Measurements from ENCODE around the gene FAP.
A peak's percentile ranks its signal among the peaks of the same experiment; 100 is the strongest.

FAP gene

GRCh38 chr2:162217598-162217997 lies 25.6 kb downstream of the FAP start:
- Histone ChIP-seq H3K27me3 (ENCODE audit: control insufficient read depth in 1 of 2, insufficient read depth in 1 of 2, low read length in 2 of 2) (no peaks in the 10 kb centered on the region), H3K4me3 (ENCODE audit: insufficient read depth in 1 of 2, low read depth in 1 of 2, low read length in 2 of 2) (no peak overlapping the region), H2BK120ac (ENCODE audit: low read depth, low read length) (no peak overlapping the region), H4K91ac (ENCODE audit: low read length) (no peak overlapping the region), H3K36me3 (ENCODE audit: control insufficient read depth in 1 of 2, insufficient read depth in 2 of 2, low read depth in 1 of 2, low read length in 2 of 2) (peaks cover 0 to 97% of the 10 kb centered on the region in 2 experiments), H2AK5ac (ENCODE audit: low read length, severe bottlenecking) (no peak overlapping the region), H4K8ac (ENCODE audit: low read length) (no peak overlapping the region), H3K23ac (ENCODE audit: low read length in 2 of 2) (no peak overlapping the region), H3K4me2 (ENCODE audit: low read length, poor library complexity, severe bottlenecking) (no peak overlapping the region), H2BK5ac (ENCODE audit: low read depth, low read length, poor library complexity, severe bottlenecking) (no peak overlapping the region), H2BK15ac (ENCODE audit: low read depth, poor library complexity, severe bottlenecking) (no peak overlapping the region), H2BK12ac (ENCODE audit: low read length in 2 of 2) (no peak overlapping the region), H3K27ac (ENCODE audit: low read length, poor library complexity, severe bottlenecking) (no peak overlapping the region), H3K79me1 (replicated peaks; ENCODE audit: low read length, poor library complexity, severe bottlenecking) (no peaks in the 10 kb centered on the region), H2AFZ (ENCODE audit: low read depth, low read length) (no peak overlapping the region), H3K9ac (ENCODE audit: low read length) (peak overlapping the region; percentile 5), H3K9me3 (ENCODE audit: control insufficient read depth, low read length) (no peaks in the 10 kb centered on the region), H3K4me1 (ENCODE audit: control insufficient read depth, insufficient read depth, low read depth, low read length) (no peaks in the 10 kb centered on the region), H3K14ac (ENCODE audit: low read length in 2 of 2) (no peak overlapping the region), H3K4ac (ENCODE audit: low read depth in 1 of 2, low read length in 2 of 2) (no peak overlapping the region), H3K18ac (ENCODE audit: low read depth in 1 of 2, low read length in 2 of 2) (no peak overlapping the region)
- no CpG with 5 or more reads among the region's 1 CpG for whole genome bisulfite sequencing
- DNase-seq, result no peak

DNA sequence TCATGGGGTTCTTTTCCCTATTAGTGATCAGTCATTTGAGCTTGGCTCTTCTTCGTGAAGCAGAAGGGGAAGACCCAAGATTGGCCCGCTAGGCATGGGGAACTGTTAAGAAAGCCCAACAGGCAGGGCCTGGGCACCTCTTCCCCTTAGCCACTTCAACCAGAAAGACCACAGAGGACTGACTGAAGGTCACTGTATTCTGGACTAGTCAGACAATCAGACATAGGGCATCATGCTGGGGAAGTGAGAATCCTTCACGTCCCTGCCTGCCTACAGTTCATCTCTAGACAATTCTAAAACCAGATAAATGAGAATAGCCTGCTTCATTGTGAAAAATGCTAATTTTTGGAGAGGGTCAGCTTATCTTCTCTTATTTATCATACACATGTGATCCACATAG lies 28.1 kb downstream of the FAP start:
- Histone ChIP-seq H2BK5ac (ENCODE audit: low read depth, low read length, poor library complexity, severe bottlenecking) (no peak overlapping the region), H3K4ac (ENCODE audit: low read depth in 1 of 2, low read length in 2 of 2) (no peak overlapping the region), H3K23ac (ENCODE audit: low read length in 2 of 2) (no peak overlapping the region), H2AFZ (ENCODE audit: low read depth, low read length) (no peak overlapping the region), H3K36me3 (ENCODE audit: control insufficient read depth in 1 of 2, insufficient read depth in 2 of 2, low read depth in 1 of 2, low read length in 2 of 2) (peaks cover 0 to 97% of the 10 kb centered on the region in 2 experiments), H3K4me2 (ENCODE audit: low read length, poor library complexity, severe bottlenecking) (no peak overlapping the region), H3K14ac (ENCODE audit: low read length in 2 of 2) (no peak overlapping the region), H2BK12ac (ENCODE audit: low read length in 2 of 2) (no peak overlapping the region), H4K91ac (ENCODE audit: low read length) (no peak overlapping the region), H2BK15ac (ENCODE audit: low read depth, poor library complexity, severe bottlenecking) (no peak overlapping the region), H3K9me3 (ENCODE audit: control insufficient read depth, low read length) (no peaks in the 10 kb centered on the region), H3K4me3 (ENCODE audit: insufficient read depth in 1 of 2, low read depth in 1 of 2, low read length in 2 of 2) (no peak overlapping the region), H3K18ac (ENCODE audit: low read depth in 1 of 2, low read length in 2 of 2) (no peak overlapping the region), H3K27me3 (ENCODE audit: control insufficient read depth in 1 of 2, insufficient read depth in 1 of 2, low read length in 2 of 2) (no peaks in the 10 kb centered on the region), H2AK5ac (ENCODE audit: low read length, severe bottlenecking) (no peak overlapping the region), H4K8ac (ENCODE audit: low read length) (no peak overlapping the region), H2BK120ac (ENCODE audit: low read depth, low read length) (no peak overlapping the region), H3K4me1 (ENCODE audit: control insufficient read depth, insufficient read depth, low read depth, low read length) (no peaks in the 10 kb centered on the region), H3K9ac (ENCODE audit: low read length) (no peak overlapping the region), H3K27ac (ENCODE audit: low read length, poor library complexity, severe bottlenecking) (no peak overlapping the region), H3K79me1 (replicated peaks; ENCODE audit: low read length, poor library complexity, severe bottlenecking) (no peaks in the 10 kb centered on the region)
- DNase-seq, result no peak
- 97% methylated on average over 2 of the region's 3 CpGs for WGBS

- Histone ChIP-seq H3K4me2 (ENCODE audit: low read length, poor library complexity, severe bottlenecking) (no peak overlapping the region), H2BK5ac (ENCODE audit: low read depth, low read length, poor library complexity, severe bottlenecking) (no peak overlapping the region), H3K9me3 (ENCODE audit: control insufficient read depth, low read length) (no peaks in the 10 kb centered on the region), H3K18ac (ENCODE audit: low read depth in 1 of 2, low read length in 2 of 2) (no peak overlapping the region), H3K23ac (ENCODE audit: low read length in 2 of 2) (no peak overlapping the region), H4K91ac (ENCODE audit: low read length) (no peak overlapping the region), H3K36me3 (ENCODE audit: control insufficient read depth in 1 of 2, insufficient read depth in 2 of 2, low read depth in 1 of 2, low read length in 2 of 2) (peaks cover 0 to 93% of the 10 kb centered on the region in 2 experiments), H3K14ac (ENCODE audit: low read length in 2 of 2) (no peak overlapping the region), H2BK15ac (ENCODE audit: low read depth, poor library complexity, severe bottlenecking) (no peak overlapping the region), H3K4me3 (ENCODE audit: insufficient read depth in 1 of 2, low read depth in 1 of 2, low read length in 2 of 2) (no peak overlapping the region), H3K4ac (ENCODE audit: low read depth in 1 of 2, low read length in 2 of 2) (no peak overlapping the region), H3K79me1 (replicated peaks; ENCODE audit: low read length, poor library complexity, severe bottlenecking) (no peaks in the 10 kb centered on the region), H2AK5ac (ENCODE audit: low read length, severe bottlenecking) (no peak overlapping the region), H2AFZ (ENCODE audit: low read depth, low read length) (no peak overlapping the region), H2BK12ac (ENCODE audit: low read length in 2 of 2) (no peak overlapping the region), H3K27ac (ENCODE audit: low read length, poor library complexity, severe bottlenecking) (no peak overlapping the region), H4K8ac (ENCODE audit: low read length) (no peak overlapping the region), H2BK120ac (ENCODE audit: low read depth, low read length) (no peak overlapping the region), H3K27me3 (ENCODE audit: control insufficient read depth in 1 of 2, insufficient read depth in 1 of 2, low read length in 2 of 2) (no peaks in the 10 kb centered on the region), H3K9ac (ENCODE audit: low read length) (peak overlapping the region; percentile 72), H3K4me1 (ENCODE audit: control insufficient read depth, insufficient read depth, low read depth, low read length) (no peaks in the 10 kb centered on the region)
- WGBS, result no CpG with 5 or more reads among the region's 2 CpGs
- no peak for DNase-seq
These were observed 30.9 kb downstream of the FAP start for GRCh38 chr2:162212366-162212765.

- Histone ChIP-seq H2BK5ac (ENCODE audit: low read depth, low read length, poor library complexity, severe bottlenecking) (no peak overlapping the region), H2BK120ac (ENCODE audit: low read depth, low read length) (no peak overlapping the region), H3K18ac (ENCODE audit: low read depth in 1 of 2, low read length in 2 of 2) (no peak overlapping the region), H4K91ac (ENCODE audit: low read length) (no peak overlapping the region), H3K36me3 (ENCODE audit: control insufficient read depth in 1 of 2, insufficient read depth in 2 of 2, low read depth in 1 of 2, low read length in 2 of 2) (peaks cover 0 to 93% of the 10 kb centered on the region in 2 experiments), H3K27me3 (ENCODE audit: control insufficient read depth in 1 of 2, insufficient read depth in 1 of 2, low read length in 2 of 2) (no peaks in the 10 kb centered on the region), H3K27ac (ENCODE audit: low read length, poor library complexity, severe bottlenecking) (no peak overlapping the region), H2BK15ac (ENCODE audit: low read depth, poor library complexity, severe bottlenecking) (no peak overlapping the region), H3K79me1 (replicated peaks; ENCODE audit: low read length, poor library complexity, severe bottlenecking) (no peaks in the 10 kb centered on the region), H3K4me3 (ENCODE audit: insufficient read depth in 1 of 2, low read depth in 1 of 2, low read length in 2 of 2) (no peak overlapping the region), H4K8ac (ENCODE audit: low read length) (no peak overlapping the region), H2AK5ac (ENCODE audit: low read length, severe bottlenecking) (no peak overlapping the region), H3K23ac (ENCODE audit: low read length in 2 of 2) (no peak overlapping the region), H3K14ac (ENCODE audit: low read length in 2 of 2) (no peak overlapping the region), H3K4me2 (ENCODE audit: low read length, poor library complexity, severe bottlenecking) (no peak overlapping the region), H2BK12ac (ENCODE audit: low read length in 2 of 2) (no peak overlapping the region), H3K9me3 (ENCODE audit: control insufficient read depth, low read length) (no peaks in the 10 kb centered on the region), H3K4me1 (ENCODE audit: control insufficient read depth, insufficient read depth, low read depth, low read length) (no peaks in the 10 kb centered on the region), H2AFZ (ENCODE audit: low read depth, low read length) (no peak overlapping the region), H3K4ac (ENCODE audit: low read depth in 1 of 2, low read length in 2 of 2) (no peak overlapping the region), H3K9ac (ENCODE audit: low read length) (peak overlapping the region; percentile 72)
- WGBS, result 100% methylated on average over 2 of the region's 3 CpGs
- no peak for DNase-seq
These were observed 31.5 kb downstream of the FAP start for GRCh38 chr2:162211732-162212131.
